ENCODE measurements around the gene MUC2.

Gene MUC2

DNA sequence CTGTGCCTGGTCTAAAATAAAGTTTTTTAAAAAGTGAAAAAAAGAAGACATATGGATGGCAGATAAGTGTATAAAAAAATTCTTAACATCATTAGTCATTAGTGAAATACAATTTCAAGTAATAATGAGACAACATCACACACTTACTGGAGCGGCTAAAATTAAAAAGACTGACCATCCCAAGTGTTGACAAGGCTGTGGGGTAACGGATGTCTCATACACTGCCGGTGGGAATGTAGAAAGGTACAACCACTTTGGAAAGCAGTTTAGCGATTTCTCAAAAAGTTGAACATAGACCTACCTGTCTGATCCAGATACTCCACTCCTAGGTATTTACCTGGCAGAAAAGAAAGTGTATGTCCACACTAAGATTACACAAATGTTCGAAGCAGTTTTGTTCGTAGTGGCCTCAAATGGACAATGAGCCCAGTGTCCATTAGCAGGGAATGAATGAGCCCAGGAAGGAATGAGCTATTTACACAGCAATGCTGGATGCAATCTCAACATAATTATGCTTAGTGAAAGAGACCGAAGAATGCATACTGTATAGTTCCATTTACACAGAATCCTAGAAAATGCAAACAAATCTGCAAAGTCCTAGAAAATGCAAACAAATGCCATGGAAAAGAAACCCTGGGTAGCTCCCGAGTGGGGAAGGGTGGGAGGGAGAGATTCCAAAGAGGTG, 6.7 kb upstream of the MUC2 start:
- TF ChIP-seq ZNF274 (IDR thresholded peaks at IDR 0.05; ENCODE audit: low read depth, low read length), result no peak
- no peak overlapping the region for H3K4me3 ChIP-seq (ENCODE audit: low read length)

DNA sequence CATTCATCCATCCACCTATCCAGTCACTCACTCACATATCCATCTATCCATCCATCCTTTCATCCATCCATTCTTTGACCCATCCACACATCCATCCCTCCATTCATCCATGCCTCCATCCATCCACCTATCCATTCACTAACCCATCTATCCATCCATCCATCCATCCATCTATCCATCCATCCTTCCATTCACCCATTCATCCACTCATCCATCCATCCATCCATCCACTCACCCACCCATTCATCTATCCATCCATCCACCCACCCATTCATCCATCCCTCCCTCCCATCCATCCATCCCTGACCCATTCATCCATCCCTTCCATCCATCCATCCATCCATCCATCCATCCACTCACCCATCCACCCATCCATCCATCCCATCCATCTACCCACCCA, 4.9 kb upstream of the MUC2 start:
- no peak overlapping the region for H3K4me3 ChIP-seq (ENCODE audit: low read length)
- no peak for TF ChIP-seq ZNF274 (IDR thresholded peaks at IDR 0.05; ENCODE audit: low read depth, low read length)

DNA sequence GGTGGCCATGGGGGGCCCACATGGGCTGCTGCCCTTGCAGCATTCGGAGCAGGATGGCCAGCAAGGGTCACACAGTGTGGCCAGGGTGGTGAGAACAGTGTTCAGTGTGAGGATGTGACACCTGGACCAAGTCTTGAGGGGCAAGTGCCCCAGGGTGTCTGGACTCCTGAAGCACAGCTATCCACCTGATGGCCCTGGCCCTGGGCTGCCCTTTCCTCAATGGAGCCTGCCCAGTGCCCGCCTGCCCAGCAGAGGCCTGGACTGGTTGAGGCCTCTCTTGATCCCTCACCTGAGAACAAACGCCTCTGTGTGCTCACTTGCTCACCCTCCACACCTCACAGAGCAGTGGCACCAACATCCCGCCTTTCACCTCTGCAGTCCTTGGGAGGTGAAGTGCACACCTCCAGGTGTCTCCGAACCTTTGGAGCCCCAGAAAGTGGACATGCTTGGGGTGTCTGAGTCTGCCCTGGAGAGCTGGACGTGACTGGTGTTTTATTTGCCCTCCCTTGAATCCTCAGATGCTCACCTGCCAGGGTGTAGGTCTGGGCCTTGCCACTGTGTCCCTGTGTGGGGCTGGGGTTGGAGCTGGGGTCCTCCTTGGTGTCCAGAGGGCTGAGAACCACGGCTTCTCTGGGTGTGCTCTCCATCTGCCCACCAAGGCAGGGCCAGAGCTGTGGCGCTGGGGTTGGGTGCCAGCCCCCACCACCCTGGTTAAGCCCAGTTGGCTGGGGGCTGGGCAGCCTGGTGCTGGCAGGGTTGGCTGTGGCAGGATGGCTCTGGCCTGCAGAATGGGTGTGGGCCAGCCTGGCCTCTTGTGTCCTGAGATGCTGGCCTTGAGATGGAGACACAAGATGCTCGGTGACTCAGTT, 3.8 kb upstream of the MUC2 start:
- no peak overlapping the region for H3K4me3 ChIP-seq (ENCODE audit: low read length)
- no peak for TF ChIP-seq ZNF274 (IDR thresholded peaks at IDR 0.05; ENCODE audit: low read depth, low read length)

DNA sequence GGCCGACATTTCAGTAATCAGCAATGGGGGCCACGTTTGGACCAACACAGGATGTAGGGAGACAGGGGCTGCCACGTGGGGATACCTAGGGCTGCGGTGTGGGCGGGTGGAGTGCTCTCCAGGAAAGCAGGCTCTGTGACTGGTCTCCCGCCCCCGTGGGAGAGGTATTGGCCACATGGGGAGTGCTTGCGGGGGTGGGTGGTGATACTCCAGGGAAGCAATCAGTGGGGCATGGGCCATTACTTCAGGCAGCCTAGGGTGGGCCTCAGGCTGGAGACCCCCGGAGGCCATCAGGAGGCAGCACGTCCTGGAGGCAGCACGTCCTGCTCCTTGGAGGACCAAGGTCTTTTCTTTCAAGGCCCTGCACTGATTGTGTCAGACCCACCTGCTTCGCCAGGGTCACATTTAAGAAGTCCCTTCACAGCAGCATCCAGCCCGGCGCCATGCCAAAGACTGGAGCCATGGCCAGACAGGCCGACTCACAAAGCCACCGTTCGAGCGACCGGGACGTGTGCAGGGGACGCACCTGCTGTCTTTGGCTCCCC, 3.0 kb upstream of the MUC2 start:
- no peak overlapping the region for H3K4me3 ChIP-seq (ENCODE audit: low read length)

DNA sequence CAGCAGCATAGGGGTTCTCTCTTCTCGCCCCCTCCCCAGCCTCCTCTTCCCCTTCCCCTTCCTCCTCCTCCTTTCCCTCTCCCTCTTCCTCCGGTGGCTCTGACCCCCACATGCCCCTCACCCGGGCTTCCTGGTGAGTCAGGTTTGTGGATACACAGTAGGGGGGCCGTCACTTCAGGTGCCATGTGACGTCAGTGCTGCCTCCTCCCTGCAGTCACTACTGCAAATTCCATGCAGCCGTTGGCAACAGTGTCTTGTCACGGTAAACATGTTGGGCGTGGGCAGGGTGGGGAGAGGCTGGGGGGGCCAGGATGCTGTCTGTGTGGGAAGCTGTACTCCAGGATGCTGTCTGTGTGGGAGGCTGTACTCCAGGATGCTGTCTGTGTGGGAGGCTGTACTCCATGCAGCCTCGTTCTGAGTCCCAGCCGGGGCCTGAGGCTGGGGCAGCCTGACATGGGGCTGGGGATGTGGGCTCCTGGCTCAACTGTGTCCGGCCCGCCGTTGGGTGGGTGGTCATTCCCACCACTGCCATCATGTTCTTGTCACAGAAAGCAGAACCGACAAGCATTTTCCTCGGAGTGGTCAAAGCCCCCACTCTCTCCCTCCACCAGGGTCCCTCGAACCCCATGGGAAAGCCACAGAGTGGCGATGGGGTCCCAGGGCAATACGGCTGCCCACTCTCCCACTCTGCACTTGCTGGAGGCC, 2.4 kb upstream of the MUC2 start:
- no peak overlapping the region for H3K4me3 ChIP-seq (ENCODE audit: low read length)

More for the DNA sequence above, 3.0 kb upstream of the MUC2 start:
- TF ChIP-seq ZNF274 (IDR thresholded peaks at IDR 0.05; ENCODE audit: low read depth, low read length), result no peak

DNA sequence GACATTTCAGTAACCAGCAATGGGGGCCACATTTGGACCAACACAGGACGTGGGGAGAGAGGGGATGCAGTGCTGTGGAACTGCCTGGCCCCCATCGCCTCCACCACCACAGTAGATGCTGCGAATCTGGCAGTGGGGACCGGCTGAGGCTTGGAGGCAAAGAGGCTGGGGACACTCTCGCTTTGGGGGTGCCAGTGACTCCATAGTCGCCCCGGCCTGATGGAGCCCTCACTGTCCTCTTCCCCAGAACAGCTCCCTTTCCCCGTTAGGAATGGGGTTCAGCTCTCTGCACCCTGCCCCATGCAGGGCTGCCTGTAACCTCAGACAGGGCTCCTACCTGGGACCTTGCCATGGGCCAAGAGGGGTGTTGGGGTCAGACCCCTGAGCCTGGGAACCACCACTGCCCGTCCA, 1.8 kb upstream of the MUC2 start:
- no peak for TF ChIP-seq ZNF274 (IDR thresholded peaks at IDR 0.05; ENCODE audit: low read depth, low read length)
- H3K4me3 ChIP-seq (ENCODE audit: low read length), result no peak overlapping the region

More for the DNA sequence above, 2.4 kb upstream of the MUC2 start:
- TF ChIP-seq ZNF274 (IDR thresholded peaks at IDR 0.05; ENCODE audit: low read depth, low read length), result no peak

DNA sequence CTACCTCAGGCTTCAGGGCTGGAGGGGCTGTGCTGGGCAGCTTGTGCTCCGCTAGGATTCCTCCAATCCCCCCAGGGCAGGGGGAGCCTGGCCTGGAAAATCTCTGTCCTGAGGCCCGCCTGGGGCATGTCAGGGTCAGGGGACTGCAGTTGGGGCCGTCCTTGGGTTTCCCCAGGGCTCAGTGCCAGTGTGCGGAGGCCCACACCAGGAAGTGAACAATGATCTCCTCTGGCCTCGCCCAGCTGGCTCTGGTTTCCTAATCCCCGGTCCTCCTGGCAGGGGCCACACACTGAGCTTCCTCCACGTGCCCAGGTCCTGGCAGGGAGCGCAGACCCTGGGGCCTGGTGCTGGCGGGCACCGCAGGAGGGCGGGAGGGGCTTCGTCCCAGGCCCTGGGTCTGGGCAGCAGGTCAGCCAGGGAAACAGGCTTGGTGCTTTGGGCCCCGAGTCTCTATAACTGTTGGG, 1.4 kb upstream of the MUC2 start:
- TF ChIP-seq ZNF274 (IDR thresholded peaks at IDR 0.05; ENCODE audit: low read depth, low read length), result no peak
- no peak overlapping the region for H3K4me3 ChIP-seq (ENCODE audit: low read length)

DNA sequence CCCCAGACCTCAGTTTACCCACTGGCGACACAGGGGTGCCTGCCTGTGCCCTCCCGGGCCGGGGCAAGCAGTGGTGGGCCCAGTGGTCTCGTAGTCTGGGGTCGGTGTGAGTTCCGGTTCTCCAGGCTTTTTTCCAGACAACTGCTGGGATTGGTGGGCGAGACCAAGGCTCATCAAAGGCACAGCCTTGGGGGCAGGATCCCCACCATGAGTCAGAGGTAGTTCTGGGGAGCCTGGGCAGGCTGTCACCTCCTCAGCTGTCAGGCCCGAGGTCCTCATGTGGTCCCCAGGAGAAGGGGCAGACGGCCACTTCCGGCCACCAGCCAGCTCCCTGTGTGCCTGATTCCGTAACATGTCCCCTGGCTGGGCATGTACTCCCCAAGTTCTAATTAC, 827 bp upstream of the MUC2 start:
- no peak for TF ChIP-seq ZNF274 (IDR thresholded peaks at IDR 0.05; ENCODE audit: low read depth, low read length)
- H3K4me3 ChIP-seq (ENCODE audit: low read length), result no peak overlapping the region

DNA sequence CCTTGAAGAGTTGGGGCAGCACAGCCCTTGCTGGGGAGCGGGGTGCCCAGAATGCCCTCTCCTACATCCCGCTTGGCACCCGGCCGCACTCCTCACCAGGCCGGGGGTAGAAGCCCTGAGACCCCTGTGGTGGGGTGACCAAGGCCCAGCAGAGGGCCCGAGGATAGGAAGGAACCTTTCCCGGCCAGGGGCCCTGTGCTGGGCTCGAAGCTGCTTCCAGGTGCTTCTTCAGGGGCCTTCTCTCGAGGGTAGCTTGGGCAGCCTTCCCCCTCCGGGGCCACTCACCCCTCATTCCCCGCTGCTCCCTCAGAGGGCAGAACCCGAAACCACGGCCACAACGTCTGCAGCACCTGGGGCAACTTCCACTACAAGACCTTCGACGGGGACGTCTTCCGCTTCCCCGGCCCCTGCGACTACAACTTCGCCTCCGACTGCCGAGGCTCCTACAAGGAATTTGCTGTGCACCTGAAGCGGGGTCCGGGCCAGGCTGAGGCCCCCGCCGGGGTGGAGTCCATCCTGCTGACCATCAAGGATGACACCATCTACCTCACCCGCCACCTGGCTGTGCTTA, 752 bp downstream of the MUC2 start:
- TF ChIP-seq ZNF274 (IDR thresholded peaks at IDR 0.05; ENCODE audit: low read depth, low read length), result no peak
- no peak overlapping the region for H3K4me3 ChIP-seq (ENCODE audit: low read length)

DNA sequence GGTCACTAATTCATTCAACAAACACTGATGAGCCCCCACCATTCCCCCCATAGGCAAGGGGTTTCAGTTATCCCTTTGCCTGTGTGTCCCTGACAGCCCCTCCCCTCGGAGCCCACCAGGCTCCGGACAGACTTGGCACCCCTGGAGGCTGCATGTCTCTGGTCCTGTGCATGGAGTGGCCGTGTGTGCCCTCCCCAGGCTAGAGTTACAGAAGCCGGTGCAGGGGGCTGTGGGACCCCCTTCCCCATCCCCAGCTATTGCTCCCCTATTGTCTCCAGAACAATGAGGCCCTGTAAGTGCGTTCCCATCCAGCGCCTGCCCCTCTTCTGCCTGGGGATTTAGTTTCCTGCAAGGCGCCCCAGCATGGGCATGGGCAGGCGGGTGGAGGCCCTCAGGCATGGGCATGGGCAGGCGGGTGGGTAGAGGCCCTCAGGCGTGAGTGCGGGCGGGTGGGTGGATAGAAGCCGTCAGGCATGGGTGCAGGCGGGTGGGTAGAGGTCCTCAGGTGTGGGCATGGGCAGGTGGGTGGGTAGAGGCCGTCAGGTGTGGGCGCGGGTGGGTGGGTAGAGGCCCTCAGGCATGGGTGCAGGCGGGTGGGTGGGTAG, 1.5 kb downstream of the MUC2 start:
- no peak for TF ChIP-seq ZNF274 (IDR thresholded peaks at IDR 0.05; ENCODE audit: low read depth, low read length)

DNA sequence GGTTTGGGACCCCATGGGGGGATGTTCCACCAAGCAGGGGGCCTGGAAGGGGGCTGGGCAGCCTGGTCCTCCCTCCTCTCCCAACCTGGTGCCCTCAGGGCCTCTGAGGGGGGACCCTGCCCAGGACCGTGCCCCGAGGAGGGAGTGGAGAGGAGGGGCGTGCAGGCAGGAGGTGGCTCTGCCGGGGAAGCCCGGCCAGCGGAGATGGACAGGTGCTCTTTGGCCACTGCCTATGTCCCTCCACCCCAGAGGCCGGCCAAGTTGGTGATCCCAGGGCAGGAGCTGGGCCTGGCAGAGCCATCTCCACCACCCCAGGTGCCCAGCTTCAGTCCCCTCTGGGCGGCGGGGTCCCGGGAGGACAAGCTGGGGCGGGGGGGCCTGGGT, 2.4 kb downstream of the MUC2 start:
- H3K4me3 ChIP-seq (ENCODE audit: low read length), result no peak overlapping the region
- no peak for TF ChIP-seq ZNF274 (IDR thresholded peaks at IDR 0.05; ENCODE audit: low read depth, low read length)

More for the DNA sequence above, 1.5 kb downstream of the MUC2 start:
- no peak overlapping the region for H3K4me3 ChIP-seq (ENCODE audit: low read length)

DNA sequence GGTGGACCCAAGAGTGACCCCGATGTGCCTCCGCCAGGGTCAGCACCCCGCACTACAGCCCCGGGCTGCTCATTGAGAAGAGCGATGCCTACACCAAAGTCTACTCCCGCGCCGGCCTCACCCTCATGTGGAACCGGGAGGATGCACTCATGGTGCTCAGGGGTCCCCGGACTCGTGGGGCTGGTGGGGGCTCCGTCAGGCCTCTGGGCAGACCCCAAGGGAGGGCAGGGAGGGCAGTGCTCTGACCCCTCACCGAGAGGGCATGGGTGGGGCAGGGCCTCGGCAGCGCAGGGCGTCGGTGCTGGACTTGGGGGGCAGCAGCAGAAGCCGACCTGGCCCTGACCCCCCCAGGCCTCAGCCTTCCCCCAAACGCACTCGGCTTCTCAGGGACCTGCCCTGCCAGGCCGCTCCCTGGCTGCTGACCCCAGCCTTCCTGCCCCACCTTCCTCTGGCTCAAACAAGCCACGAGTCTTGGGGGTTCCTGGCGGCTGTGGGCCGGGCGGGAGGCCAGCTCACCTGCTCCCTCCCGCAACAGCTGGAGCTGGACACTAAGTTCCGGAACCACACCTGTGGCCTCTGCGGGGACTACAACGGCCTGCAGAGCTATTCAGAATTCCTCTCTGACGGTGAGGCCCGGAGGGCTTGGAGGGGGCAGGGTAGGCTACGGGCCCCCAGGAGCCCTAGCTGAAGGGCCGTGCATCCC, 2.9 kb downstream of the MUC2 start:
- no peak overlapping the region for H3K4me3 ChIP-seq (ENCODE audit: low read length)
- no peak for TF ChIP-seq ZNF274 (IDR thresholded peaks at IDR 0.05; ENCODE audit: low read depth, low read length)

DNA sequence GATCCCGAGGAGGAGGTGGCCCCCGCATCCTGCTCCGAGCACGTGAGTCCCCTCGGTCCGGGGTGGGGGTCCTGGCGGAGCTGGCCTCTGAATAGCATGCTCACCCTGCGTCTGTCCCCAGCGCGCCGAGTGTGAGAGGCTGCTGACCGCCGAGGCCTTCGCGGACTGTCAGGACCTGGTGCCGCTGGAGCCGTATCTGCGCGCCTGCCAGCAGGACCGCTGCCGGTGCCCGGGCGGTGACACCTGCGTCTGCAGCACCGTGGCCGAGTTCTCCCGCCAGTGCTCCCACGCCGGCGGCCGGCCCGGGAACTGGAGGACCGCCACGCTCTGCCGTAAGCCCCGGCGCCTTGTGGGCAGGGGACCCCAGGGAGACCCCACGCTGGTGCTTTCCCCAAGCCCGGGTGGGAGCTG, 3.5 kb downstream of the MUC2 start:
- H3K4me3 ChIP-seq (ENCODE audit: low read length), result no peak overlapping the region
- TF ChIP-seq ZNF274 (IDR thresholded peaks at IDR 0.05; ENCODE audit: low read depth, low read length), result no peak

All from GM08714 (cell line).